ENCODE data around the gene ALB.
"Not testable (repeated sequence)": the region's sequence is repeated elsewhere in the genome, so short reads cannot be mapped to it uniquely, and the experiment has no call there.

The ALB gene

DNA sequence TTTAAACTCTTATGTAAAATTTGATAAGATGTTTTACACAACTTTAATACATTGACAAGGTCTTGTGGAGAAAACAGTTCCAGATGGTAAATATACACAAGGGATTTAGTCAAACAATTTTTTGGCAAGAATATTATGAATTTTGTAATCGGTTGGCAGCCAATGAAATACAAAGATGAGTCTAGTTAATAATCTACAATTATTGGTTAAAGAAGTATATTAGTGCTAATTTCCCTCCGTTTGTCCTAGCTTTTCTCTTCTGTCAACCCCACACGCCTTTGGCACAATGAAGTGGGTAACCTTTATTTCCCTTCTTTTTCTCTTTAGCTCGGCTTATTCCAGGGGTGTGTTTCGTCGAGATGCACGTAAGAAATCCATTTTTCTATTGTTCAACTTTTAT, at the start of gene ALB:
ALB (plus strand) TSS at position 246 of the 400 bp plus-strand sequence; CDS start at position 287, 41 bp downstream.
- DNase-seq (ENCODE audit: low read depth, low spot score), result no peak

DNA sequence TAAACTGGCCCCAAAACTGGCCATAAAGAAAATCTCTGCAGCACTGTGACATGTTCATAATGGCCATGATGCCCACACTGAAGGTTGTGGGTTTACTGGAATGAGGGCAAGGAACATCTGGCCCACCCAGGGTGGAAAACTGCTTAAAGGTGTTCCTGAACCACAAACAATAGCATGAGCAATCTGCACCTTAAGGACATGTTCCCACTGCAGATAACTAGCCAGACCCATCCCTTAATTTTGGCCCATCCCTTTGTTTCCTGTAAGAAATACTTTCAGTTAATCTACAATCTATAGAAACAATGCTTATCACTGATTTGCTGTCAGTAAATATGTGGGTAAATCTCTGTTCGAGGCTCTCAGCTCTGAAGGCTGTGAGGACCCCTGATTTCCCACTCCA, 46.9 kb upstream of the ALB start:
- DNase-seq (ENCODE audit: low read depth, low spot score), result not testable (repeated sequence)

DNA sequence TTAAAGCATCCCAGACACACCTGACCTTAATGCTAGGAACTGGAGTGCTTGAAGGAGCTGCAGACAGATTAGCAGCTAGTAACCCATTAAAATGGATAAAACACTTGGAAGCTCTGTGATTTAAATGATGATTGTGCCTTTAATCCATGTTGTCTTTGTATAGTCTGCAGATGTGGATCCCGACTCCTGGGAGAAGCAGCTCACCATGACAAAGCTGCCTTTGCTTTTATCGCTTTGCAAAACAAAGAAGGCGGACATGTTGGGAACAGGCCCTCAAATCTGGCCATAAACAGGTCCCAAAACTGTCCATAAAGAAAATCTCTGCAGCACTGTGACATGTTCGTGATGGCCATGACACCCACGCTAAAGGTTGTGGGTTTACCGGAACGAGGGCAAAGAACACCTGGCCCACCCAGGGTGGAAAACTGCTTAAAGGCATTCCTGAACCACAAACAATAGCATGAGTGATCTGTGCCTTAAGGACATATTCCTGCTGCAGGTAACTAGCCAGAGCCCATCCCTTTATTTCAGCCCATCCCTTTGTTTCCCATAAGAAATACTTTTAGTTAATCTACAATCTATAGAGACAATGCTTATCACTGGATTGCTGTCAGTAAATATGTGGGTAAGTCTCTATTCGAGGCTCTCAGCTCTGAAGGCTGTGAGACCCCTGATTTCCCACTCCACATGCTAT, 34.4 kb upstream of the ALB start:
- DNase-seq (ENCODE audit: low read depth, low spot score), result not testable (repeated sequence)

DNA sequence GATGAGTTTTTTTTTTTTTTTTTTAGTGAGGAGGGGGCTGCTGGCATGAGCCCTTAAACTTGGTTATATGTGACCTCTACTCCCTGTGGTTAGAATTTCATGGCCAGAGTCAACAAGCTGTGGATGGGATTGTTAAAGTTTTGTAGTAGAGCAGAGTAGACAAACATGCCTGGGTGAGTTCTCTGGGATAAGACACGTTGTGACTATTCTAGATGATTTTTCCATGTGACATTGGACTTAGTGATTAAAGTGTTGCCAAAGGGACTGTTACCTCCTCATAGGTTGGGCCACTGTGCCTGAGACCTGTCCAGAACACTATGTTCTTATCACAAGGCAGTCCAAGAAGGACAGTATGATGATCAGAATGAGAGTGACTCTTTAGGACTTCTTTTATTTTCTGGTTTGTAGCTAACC, 28.8 kb upstream of the ALB start:
- DNase-seq (ENCODE audit: low read depth, low spot score), result no peak

DNA sequence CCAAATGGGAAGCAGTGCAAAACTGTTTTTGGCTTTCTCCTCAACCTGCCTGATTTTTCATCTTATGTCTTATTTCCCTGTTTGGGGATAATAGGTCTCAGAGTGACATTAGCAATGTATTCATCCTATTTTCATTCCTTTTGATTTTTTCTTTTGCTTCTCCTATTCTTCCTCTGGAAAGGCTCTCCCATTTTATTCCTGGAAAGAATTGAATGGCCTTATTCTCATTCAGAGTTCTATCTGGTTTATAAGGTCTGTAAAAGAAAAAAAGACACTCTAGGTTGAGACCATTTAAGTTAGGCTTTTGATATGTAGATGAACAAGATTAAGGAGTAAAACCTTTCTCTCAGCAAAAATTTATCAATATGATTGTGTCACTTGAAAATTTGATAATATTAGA, 27.8 kb upstream of the ALB start:
- no peak for DNase-seq (ENCODE audit: low read depth, low spot score)

DNA sequence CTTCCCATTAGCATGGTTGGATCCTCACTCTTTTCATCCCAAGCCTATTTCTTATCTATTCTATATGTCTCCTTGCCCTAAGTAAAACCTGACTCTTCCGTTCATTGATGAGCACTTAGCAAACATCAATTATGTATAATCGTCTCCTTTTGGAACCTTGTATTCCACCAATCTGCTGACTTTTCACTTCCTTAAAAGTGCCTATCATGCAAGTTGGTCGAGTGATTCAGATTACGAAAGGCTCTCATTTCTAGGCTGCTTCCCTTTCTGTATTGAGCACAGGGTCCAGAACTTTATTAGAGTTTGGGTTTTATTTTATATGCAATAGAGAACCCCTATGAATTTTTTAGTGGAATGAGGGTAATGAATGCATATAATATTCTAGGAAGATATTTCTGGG, 27.1 kb upstream of the ALB start:
- DNase-seq (ENCODE audit: low read depth, low spot score), result no peak

DNA sequence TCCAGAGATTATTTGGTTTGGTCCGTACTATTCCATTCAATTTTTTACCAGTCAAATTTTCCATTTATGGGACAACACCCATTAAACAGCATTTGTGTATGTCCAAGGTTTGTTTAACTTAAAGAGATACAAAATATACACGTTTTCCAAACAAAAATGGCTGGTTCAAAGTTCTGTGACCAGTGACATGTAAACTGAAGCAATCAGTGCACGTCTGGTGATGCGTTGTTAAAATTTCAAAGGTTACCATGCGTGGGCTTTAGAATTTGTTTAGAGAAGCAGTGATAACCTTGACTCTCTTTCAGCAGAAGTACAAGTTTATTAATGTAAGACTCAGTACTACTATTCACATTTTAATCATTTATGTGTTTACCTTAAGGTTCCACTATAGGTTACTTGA, 25.2 kb upstream of the ALB start:
- DNase-seq (ENCODE audit: low read depth, low spot score), result no peak

DNA sequence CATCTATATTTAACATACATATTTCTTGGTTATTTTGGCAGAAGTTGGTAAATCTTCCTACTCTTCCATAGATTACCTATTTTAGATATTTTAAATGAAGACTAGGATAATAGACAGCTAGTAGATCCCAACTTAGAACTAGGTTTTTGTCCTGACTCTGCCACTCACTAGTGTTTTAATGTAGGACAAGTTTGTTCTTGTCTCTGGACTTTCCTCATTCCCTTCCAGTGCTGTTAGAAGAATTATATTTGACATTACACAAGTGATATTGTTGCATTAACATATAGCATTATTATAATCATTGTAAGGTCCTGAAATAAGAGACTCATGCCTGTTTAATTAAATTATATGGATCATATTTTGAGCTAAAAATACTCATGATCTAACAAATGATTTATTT, 24.1 kb upstream of the ALB start:
- DNase-seq (ENCODE audit: low read depth, low spot score), result no peak

DNA sequence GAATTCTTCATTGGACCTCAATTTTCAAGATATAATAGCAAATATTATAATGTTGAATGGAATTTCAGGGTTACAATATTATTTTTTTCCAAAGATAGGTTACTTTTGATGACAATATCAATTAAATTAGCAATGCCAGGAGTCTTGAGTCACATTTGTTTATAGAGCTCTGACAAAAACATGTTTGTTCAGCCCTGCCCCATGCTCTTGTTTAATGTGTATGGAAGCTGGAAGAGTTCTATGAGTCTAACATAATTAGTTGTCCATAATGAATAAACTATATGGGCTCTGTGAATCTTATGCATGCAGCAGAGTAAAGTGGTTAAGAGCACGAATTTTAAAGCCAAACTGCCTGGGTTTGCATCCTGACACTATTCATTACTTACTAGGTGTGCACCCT, 22.9 kb upstream of the ALB start:
- DNase-seq (ENCODE audit: low read depth, low spot score), result no peak

DNA sequence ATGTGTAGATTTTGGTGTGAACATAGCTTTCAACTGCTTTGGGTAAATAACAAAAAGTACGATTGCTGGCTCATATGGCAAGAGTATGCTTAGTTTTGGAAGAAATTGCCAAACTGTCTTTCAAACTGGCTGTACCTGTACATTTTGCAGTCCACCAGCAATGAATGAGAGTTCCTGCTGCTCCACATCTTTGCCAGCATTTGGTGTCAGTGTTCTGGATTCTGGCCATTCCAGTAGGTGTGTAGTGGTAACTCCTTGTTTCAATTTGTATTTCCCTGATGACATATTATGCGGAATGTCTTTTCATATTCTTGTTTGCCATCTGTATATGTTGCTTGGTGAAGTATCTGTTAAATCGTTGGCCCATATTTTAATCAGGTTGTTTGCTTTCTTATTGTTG, 20.6 kb upstream of the ALB start:
- DNase-seq (ENCODE audit: low read depth, low spot score), result no peak

DNA sequence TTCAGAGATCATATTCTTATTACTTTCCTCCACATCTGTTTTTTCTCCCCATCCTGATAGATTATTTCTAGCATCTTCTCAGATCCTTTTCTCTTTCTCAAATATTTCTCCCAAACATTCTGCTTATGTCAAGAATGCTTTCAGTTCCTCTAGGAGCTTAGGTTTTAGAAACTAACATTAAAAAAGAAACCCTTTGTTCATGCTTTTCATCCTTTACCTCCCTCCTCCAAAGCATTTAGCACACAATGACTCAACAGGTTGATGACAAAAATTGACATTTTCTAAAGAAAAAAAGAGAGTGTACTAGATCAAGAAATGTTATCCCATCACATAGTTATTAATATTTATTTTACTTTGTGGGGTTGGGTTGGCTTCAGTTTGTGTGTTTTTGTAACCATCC, 16.5 kb upstream of the ALB start:
- DNase-seq (ENCODE audit: low read depth, low spot score), result no peak

DNA sequence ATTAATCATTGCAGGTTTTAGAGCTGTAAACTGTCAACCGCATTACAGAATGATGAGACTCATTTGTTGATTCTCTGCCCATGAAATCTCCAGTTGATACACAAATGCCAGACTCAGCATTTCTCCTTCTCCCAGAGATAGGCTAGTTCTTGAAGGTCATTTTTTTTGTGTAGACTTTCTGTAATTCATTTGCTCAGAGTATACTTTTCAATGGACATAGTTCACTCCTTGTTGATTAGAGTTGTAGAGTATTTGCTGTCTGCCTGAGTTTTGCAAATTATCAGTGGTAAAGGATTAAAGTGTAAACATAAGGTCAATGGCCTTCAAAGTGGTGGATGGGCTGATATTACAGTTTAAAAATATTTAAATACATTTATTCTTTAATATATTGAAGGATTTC, 15.2 kb upstream of the ALB start:
- DNase-seq (ENCODE audit: low read depth, low spot score), result no peak

DNA sequence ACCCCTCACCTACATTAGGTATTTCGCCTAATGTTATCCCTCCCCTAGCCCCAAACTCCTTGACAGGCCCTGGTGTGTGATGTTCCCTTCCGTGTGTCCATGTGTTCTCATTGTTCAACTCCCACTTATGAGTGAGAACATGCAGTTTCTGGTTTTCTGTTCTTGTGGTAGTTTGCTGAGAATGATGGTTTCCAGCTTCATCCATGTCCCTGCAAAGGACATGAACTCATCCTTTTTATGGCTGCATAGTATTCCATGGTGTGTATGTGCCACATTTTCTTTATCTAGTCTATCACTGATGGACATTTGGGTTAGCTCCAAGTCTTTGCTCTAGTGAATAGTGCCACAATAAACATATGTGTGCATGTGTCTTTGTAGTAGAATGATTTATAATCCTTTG, 14.4 kb upstream of the ALB start:
- DNase-seq (ENCODE audit: low read depth, low spot score), result not testable (repeated sequence)

DNA sequence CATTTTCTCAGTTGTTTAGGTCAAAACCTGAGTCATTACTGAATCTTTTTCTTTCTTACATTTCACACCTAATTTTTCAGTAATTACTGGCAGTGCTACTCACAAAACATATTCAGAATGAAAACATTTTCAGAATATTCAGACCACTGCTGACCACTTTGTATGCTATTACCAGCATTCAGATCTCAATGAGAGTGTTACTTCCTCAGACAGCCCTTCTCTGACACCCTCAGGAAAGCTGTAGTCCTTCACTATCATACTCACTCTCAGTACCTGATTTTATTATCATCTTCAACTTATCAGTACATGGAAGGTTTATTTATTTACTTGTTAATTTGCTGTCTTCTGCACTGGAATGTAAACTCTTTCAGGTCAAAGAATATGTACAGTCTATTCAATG, 12.3 kb upstream of the ALB start:
- no peak for DNase-seq (ENCODE audit: low read depth, low spot score)

DNA sequence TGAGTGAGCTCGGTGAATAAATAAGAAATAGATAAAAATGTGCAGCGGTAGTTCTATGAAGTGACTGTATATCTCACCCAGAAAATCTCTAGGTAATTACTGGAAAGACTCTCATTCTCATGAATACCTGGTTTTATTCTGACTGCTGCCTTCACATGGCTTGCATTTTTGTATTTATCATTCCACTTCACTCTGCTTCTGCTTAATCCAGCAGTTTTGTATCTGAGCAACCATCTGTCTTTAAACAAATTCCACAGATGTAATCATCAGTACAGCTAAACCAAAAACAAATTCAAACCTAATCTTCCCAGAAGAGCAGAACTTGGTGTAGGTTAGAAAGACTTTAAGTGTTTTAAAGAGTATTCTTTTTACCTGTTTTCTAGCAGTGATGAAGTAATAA, 11.2 kb upstream of the ALB start:
- no peak for DNase-seq (ENCODE audit: low read depth, low spot score)

DNA sequence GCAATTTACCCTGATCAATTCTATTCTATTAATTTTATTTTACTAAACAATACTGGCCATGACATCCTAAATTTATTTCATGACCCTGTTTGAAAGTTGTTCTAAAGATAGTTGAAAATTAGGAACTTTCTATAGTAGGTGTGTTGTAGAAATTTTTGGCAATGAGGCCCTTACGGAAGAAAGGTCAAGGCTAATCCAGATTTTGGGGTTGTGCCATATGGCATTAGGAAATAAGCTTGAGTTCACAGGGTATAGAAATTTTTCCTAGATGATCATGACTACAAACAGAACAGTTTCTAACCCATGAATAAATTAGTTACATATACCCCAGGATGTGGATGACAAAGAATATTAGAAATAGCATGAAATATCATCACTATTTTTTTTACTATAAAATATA, 7.8 kb upstream of the ALB start:
- no peak for DNase-seq (ENCODE audit: low read depth, low spot score)

DNA sequence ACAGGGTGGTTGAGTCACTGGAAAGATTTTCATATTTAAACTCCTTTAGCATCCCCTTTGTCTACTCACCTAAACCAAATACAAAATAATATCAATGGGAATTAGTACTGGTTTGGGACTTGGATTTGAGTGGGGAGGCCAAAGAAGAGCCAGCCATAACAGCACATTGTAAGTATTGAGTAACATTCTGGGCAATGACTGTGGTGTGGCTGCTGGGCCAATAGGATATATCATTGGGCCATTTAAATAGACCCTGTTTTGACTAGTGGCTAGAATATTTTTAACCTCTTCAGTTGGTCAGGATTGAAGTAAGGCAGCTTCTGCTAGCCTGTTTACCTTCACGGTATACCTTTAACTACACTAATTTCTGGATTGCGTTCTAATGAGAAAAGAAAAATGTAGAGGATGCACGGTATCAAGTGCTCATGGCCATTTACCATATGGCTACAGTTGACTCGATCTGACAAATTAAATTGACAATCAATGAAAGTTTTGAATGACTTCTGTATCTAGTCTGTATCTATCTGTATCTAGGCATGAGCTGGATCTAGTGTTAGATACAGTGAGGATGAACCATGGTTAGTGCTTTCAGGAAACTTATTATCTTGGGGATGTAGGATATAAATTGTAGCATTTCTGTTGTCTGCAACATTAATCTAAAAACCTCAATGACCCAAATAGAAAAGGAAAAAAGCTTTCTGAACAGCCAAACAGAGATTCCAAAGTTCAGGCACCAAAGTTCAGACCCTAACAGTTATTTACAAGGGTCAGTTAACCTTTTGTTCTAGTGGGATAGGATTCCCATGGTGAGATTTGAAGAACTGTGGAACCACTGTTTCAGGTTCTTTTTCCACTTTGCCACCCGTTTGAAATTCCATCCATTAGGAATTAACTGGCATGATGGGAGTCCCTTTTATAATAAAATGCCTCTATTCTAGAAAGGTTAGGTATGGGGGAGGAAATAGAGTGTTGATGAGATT, 6.8 kb upstream of the ALB start:
- DNase-seq (ENCODE audit: low read depth, low spot score), result no peak

DNA sequence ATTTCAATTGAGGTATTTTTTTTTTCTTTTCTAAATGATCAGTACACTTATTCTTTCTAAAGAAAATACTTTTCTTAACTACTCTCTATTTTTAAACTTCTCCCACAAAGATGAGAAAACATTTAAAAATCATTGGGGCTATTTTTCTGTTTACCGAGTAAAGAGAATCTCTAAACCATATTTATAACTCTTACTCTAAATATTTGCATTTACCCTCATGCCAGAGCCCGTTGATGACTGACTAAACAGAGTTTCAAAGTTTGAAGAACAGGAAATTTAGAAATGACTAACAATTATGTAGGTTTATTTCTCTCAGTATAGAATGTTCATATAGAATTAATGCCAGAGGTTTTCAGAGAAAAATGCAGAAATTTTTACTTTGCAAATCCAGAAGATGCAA, 2.7 kb upstream of the ALB start:
- DNase-seq (ENCODE audit: low read depth, low spot score), result no peak

DNA sequence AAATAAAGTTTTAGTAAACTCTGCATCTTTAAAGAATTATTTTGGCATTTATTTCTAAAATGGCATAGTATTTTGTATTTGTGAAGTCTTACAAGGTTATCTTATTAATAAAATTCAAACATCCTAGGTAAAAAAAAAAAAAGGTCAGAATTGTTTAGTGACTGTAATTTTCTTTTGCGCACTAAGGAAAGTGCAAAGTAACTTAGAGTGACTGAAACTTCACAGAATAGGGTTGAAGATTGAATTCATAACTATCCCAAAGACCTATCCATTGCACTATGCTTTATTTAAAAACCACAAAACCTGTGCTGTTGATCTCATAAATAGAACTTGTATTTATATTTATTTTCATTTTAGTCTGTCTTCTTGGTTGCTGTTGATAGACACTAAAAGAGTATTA, 370 bp downstream of the ALB start:
- DNase-seq (ENCODE audit: low read depth, low spot score), result no peak

DNA sequence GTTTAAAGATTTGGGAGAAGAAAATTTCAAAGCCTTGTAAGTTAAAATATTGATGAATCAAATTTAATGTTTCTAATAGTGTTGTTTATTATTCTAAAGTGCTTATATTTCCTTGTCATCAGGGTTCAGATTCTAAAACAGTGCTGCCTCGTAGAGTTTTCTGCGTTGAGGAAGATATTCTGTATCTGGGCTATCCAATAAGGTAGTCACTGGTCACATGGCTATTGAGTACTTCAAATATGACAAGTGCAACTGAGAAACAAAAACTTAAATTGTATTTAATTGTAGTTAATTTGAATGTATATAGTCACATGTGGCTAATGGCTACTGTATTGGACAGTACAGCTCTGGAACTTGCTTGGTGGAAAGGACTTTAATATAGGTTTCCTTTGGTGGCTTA, 1.1 kb downstream of the ALB start:
- DNase-seq (ENCODE audit: low read depth, low spot score), result no peak

DNA sequence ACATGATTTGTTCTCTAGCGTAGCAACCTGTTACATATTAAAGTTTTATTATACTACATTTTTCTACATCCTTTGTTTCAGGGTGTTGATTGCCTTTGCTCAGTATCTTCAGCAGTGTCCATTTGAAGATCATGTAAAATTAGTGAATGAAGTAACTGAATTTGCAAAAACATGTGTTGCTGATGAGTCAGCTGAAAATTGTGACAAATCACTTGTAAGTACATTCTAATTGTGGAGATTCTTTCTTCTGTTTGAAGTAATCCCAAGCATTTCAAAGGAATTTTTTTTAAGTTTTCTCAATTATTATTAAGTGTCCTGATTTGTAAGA, 2.4 kb downstream of the ALB start:
- no peak for DNase-seq (ENCODE audit: low read depth, low spot score)

DNA sequence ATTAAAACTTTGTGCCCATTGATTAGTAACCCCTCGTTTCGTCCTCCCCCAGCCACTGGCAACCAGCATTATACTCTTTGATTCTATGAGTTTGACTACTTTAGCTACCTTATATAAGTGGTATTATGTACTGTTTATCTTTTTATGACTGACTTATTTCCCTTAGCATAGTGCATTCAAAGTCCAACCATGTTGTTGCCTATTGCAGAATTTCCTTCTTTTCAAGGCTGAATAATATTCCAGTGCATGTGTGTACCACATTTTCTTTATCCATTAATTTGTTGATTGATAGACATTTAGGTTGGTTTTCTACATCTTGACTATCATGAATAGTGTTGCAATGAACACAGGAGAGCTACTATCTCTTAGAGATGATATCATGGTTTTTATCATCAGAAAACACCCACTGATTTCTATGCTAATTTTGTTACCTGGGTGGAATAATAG, 3.2 kb downstream of the ALB start:
- DNase-seq (ENCODE audit: low read depth, low spot score), result no peak
